HEK293 (cell line): ENCODE measurements around the gene FOXL2NB.
A peak's percentile ranks its signal among the peaks of the same experiment; 100 is the strongest.

Source experiments
- AEBP2 ChIP-seq: fragments of 450-650 bp; formaldehyde crosslinking; IDR thresholded peaks from 2 replicates; pipeline ENCODE4 v1.5.1; 2016; ENCODE audit warnings: missing biosample characterization, missing genetic modification characterization, borderline replicate concordance
- BCL6B ChIP-seq: fragments of 450-650 bp; formaldehyde crosslinking; IDR thresholded peaks from 2 replicates; pipeline ENCODE4 v1.5.1; 2017; ENCODE audit warnings: missing biosample characterization, missing genetic modification characterization
- PRDM6 ChIP-seq: fragments of 450-650 bp; formaldehyde crosslinking; IDR thresholded peaks from 2 replicates; pipeline ENCODE4 v1.5.1; 2017; ENCODE audit warnings: missing biosample characterization, missing genetic modification characterization
- ZBTB26 ChIP-seq: fragments of 450-650 bp; formaldehyde crosslinking; optimal IDR thresholded peaks from 2 replicates; pipeline ENCODE3; 2016; ENCODE audit warnings: missing biosample characterization, mild to moderate bottlenecking, missing genetic modification characterization
- ZBTB44 ChIP-seq: fragments of 450-650 bp; IDR thresholded peaks from 2 replicates; pipeline ENCODE4 v1.5.1; 2018; ENCODE audit warnings: missing biosample characterization, mild to moderate bottlenecking, missing genetic modification characterization
- ZBTB49 ChIP-seq: fragments of 450-650 bp; formaldehyde crosslinking; IDR thresholded peaks from 2 replicates; pipeline ENCODE4 v1.5.1; 2016; ENCODE audit warnings: missing biosample characterization, missing genetic modification characterization, low read depth
- ZBTB8A ChIP-seq: fragments of 450-650 bp; formaldehyde crosslinking; IDR thresholded peaks from 2 replicates; pipeline ENCODE4 v1.5.1; 2016; ENCODE audit warnings: missing biosample characterization, missing genetic modification characterization
- ZEB2 ChIP-seq: fragments of 450-650 bp; formaldehyde crosslinking; IDR thresholded peaks from 2 replicates; pipeline ENCODE4 v1.5.1; 2016; ENCODE audit warnings: missing biosample characterization, missing genetic modification characterization
- ZNF140 ChIP-seq: fragments of 450-650 bp; formaldehyde crosslinking; IDR thresholded peaks from 2 replicates; pipeline ENCODE4 v1.5.1; 2016; ENCODE audit warnings: missing biosample characterization, missing genetic modification characterization
- ZNF37A ChIP-seq: fragments of 450-650 bp; IDR thresholded peaks from 2 replicates; pipeline ENCODE4 v1.5.1; 2018; ENCODE audit warnings: missing biosample characterization, missing genetic modification characterization
- ZNF423 ChIP-seq: fragments of 450-650 bp; formaldehyde crosslinking; IDR thresholded peaks from 2 replicates; pipeline ENCODE4 v1.5.1; 2016; ENCODE audit warnings: missing biosample characterization, missing genetic modification characterization
- ZNF433 ChIP-seq: fragments of 450-650 bp; formaldehyde crosslinking; IDR thresholded peaks from 2 replicates; pipeline ENCODE4 v1.5.1; 2016; ENCODE audit warnings: missing biosample characterization, missing genetic modification characterization, low read depth
- ZNF514 ChIP-seq: fragments of 450-650 bp; formaldehyde crosslinking; IDR thresholded peaks from 2 replicates; pipeline ENCODE4 v1.5.1; 2016; ENCODE audit warnings: missing biosample characterization, missing genetic modification characterization
- ZNF518A ChIP-seq: fragments of 450-650 bp; formaldehyde crosslinking; conservative IDR thresholded peaks from 2 replicates; pipeline ENCODE4 v1.5.1; 2016; ENCODE audit warnings: low read depth, missing biosample characterization, missing genetic modification characterization
- ZNF610 ChIP-seq: fragments of 450-650 bp; formaldehyde crosslinking; IDR thresholded peaks from 2 replicates; pipeline ENCODE4 v1.5.1; 2016; ENCODE audit warnings: missing biosample characterization, missing genetic modification characterization, borderline replicate concordance
- ZNF629 ChIP-seq: fragments of 450-650 bp; formaldehyde crosslinking; IDR thresholded peaks from 2 replicates; pipeline ENCODE4 v1.5.1; 2017; ENCODE audit warnings: missing biosample characterization, missing genetic modification characterization
- ZNF654 ChIP-seq: fragments of 450-650 bp; formaldehyde crosslinking; IDR thresholded peaks from 2 replicates; pipeline ENCODE4 v1.5.1; 2016; ENCODE audit warnings: low read depth, missing biosample characterization, missing genetic modification characterization
- ZNF658 ChIP-seq: fragments of 450-650 bp; formaldehyde crosslinking; IDR thresholded peaks from 2 replicates; pipeline ENCODE4; 2016; ENCODE audit warnings: missing biosample characterization, missing genetic modification characterization
- ZNF660 ChIP-seq: fragments of 450-650 bp; IDR thresholded peaks from 2 replicates; pipeline ENCODE4 v1.5.1; 2018; ENCODE audit warnings: missing biosample characterization, mild to moderate bottlenecking, missing genetic modification characterization
- ZNF701 ChIP-seq: fragments of 450-650 bp; formaldehyde crosslinking; IDR thresholded peaks from 2 replicates; pipeline ENCODE4 v1.5.1; 2016; ENCODE audit warnings: missing biosample characterization, missing genetic modification characterization
- ZNF76 ChIP-seq: fragments of 450-650 bp; formaldehyde crosslinking; IDR thresholded peaks from 2 replicates; pipeline ENCODE4; 2016; ENCODE audit warnings: low read depth, missing biosample characterization, missing genetic modification characterization, borderline replicate concordance
- ZSCAN16 ChIP-seq: fragments of 450-650 bp; formaldehyde crosslinking; IDR thresholded peaks from 2 replicates; pipeline ENCODE4 v1.5.1; 2016; ENCODE audit warnings: missing biosample characterization, missing genetic modification characterization

The FOXL2NB gene

GRCh38 chr3:138935863-138936740 lies 10.9 kb upstream of the FOXL2NB start (continued):
- TF ChIP-seq ZNF629 (tag by site-specific recombination): no peak
- no peak for TF ChIP-seq ZNF140 (tag by site-specific recombination)
- no peak for TF ChIP-seq ZSCAN16 (tag by site-specific recombination)
- no peak for TF ChIP-seq AEBP2 (tag by site-specific recombination)
- no peak for TF ChIP-seq ZNF433 (tag by site-specific recombination)
- TF ChIP-seq PRDM6: no peak
- no peak for TF ChIP-seq ZNF76
- TF ChIP-seq ZBTB49: no peak
- TF ChIP-seq ZNF660 (tag by site-specific recombination): no peak
- TF ChIP-seq ZBTB44: no peak
- no peak for TF ChIP-seq BCL6B (tag by site-specific recombination)
- TF ChIP-seq ZNF518A: no peak; the same call in 1 of the 2 replicates
- TF ChIP-seq ZNF37A: no peak
- TF ChIP-seq ZNF610: no peak
- no peak for TF ChIP-seq ZNF658
- no peak for TF ChIP-seq ZNF423 (tag by site-specific recombination)
- peak; percentile 44 for TF ChIP-seq ZBTB26
- TF ChIP-seq ZEB2 (tag by site-specific recombination): no peak
- peak; percentile 35; the same call in 1 of the 2 replicates for TF ChIP-seq ZBTB8A (tag by site-specific recombination)
- TF ChIP-seq ZNF654: 0 out of 2 replicates have a peak, but pooled peaks have one; percentile 11
- no peak for TF ChIP-seq ZNF701
- TF ChIP-seq ZNF514 (tag by site-specific recombination): no peak
